Transverse colon (tissue), 4 donors: Measurements from ENCODE around the gene PI16.

ENCODE experiments used
- POLR2A ChIP-seq: fragments of 450-650 bp; IDR thresholded peaks from one replicate; pipeline ENCODE4 v1.6.1; 2016; ENCODE audit warnings: antibody characterized with exemption, mild to moderate bottlenecking, moderate library complexity
- POLR2AphosphoS5 ChIP-seq, 3 donors: sonication (generic); formaldehyde crosslinking; IDR thresholded peaks; one replicate each; pipeline ENCODE4 v1.6.1; 2016; ENCODE audit warnings: antibody characterized with exemption in 3 of 3
- TF ChIP-seq, protein P1 (sequence below), 5 experiments: fragments of 200-600 bp in 3 of 5; fragments of 450-650 bp in 2 of 5; sonication (generic) in 3 of 5; IDR thresholded peaks; 1 replicate in 2 of 5; 2 replicates in 3 of 5; pipeline ENCODE4 v1.5.1; 2016 to 2017; ENCODE audit warnings: antibody characterized with exemption in 5 of 5, inconsistent platforms in 3 of 5, mild to moderate bottlenecking in 2 of 5, moderate library complexity in 1 of 5

DNA sequence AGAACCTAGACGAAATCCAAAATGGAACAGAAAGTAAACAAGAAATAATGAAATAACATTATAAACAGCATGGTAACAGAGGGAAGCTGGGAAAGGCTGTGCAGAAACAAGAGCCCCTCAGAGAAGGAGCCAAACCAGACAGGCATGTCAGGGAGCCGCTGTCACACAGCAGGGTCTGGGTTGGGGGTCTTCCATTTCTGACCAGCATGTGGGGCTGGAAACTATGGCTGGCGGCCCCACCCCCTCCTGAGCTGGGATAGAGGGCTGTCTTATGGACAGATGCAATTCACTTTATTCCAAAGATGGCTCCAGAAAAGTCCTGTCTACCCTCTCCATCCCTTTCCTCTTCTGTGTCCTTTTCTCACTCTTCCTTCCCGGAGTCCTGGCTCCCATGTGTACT lies 41.5 kb upstream of the PI16 start:
- TF ChIP-seq POLR2A, result no peak
- TF ChIP-seq, protein P1, sequence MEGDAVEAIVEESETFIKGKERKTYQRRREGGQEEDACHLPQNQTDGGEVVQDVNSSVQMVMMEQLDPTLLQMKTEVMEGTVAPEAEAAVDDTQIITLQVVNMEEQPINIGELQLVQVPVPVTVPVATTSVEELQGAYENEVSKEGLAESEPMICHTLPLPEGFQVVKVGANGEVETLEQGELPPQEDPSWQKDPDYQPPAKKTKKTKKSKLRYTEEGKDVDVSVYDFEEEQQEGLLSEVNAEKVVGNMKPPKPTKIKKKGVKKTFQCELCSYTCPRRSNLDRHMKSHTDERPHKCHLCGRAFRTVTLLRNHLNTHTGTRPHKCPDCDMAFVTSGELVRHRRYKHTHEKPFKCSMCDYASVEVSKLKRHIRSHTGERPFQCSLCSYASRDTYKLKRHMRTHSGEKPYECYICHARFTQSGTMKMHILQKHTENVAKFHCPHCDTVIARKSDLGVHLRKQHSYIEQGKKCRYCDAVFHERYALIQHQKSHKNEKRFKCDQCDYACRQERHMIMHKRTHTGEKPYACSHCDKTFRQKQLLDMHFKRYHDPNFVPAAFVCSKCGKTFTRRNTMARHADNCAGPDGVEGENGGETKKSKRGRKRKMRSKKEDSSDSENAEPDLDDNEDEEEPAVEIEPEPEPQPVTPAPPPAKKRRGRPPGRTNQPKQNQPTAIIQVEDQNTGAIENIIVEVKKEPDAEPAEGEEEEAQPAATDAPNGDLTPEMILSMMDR (IDR thresholded peaks at IDR 0.05), result no peak
- TF ChIP-seq POLR2AphosphoS5 (IDR thresholded peaks at IDR 0.05), result no peak
